ENCODE measurements around the gene ZNF345. TPM values are rescaled to one million over a fixed set of nuclear protein-coding genes. Genes with fewer than 3 reads are reported as not detected.

Gene ZNF345
- total and polyA plus RNA-seq, 2 of the 8 experiments (the other 6 are each of a cell fraction or from before 2014, with no cell fraction given) = 3.2 to 5.1 TPM

DNA sequence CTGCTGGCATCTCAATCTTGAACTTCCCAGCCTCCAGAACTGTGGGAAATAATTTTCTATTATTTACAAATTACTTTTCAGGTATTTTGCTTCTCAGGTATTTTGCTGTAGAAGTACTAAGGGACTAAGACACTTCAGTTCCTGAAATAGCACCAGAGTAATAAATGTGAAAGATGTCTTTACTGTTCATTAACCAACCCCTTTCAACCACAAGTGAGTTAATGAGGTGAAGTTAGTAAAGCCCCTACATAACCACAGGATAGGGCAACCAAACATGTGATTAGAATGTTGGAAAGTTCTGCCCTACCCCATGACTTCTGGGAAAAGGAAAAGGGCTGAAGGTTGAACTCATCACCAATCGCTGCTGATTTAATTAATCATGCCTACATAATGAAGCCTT, 2.7 kb upstream of the ZNF345 start (continued):
- TF ChIP-seq CTBP2 (IDR thresholded peaks at IDR 0.05; ENCODE audit: borderline replicate concordance, insufficient read depth, insufficient read length, low read length) (no peak), HDAC2 (IDR thresholded peaks at IDR 0.05; ENCODE audit: borderline replicate concordance in 1 of 2, low read depth in 2 of 2, low read length in 2 of 2) (no peak), BACH1 (IDR thresholded peaks at IDR 0.05; ENCODE audit: low read length) (no peak)

Measured in H1 (cell line).